ENCODE measurements around the gene SDR42E2.
"Not testable (repeated sequence)": the region's sequence is repeated elsewhere in the genome, so short reads cannot be mapped to it uniquely, and the experiment has no call there.

Gene SDR42E2

DNA sequence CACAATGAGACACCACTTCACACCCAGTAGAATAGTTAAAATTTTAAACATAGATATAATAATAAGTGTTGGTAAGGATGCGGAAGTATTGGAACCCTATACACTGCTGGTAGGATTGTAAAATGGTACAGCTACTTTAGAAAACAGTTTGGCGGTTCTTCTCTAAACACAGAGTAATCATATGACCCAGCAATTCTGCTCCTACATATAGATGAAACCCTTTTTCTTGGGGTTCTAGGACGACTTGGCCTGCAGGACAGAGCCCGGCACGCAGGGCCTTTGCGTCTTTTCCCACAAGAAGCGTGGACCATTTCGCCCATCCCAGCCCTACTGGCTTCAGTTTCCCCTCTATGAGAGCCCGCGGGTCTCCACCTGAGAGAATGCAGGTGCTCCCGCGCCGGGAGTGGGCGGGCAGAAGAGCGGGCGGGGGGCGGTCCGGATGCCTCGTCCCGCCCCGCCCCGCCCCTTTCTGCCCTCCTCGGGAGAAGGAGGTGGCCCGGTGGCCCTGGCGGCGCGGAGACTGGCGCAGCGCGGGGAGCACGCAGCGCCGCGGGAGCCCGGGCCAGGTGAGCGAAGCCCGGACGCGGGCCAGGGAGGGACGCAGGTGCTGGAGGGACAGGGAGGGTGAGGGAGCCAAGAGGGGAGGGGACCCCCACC lies at the start of gene SDR42E2:
Gene SDR42E2, plus strand, starts transcription at position 508 of the 657 bp plus-strand sequence. CDS start 3,077 bp downstream, outside the sequence.
- peak; percentile 46 for DNase-seq

DNA sequence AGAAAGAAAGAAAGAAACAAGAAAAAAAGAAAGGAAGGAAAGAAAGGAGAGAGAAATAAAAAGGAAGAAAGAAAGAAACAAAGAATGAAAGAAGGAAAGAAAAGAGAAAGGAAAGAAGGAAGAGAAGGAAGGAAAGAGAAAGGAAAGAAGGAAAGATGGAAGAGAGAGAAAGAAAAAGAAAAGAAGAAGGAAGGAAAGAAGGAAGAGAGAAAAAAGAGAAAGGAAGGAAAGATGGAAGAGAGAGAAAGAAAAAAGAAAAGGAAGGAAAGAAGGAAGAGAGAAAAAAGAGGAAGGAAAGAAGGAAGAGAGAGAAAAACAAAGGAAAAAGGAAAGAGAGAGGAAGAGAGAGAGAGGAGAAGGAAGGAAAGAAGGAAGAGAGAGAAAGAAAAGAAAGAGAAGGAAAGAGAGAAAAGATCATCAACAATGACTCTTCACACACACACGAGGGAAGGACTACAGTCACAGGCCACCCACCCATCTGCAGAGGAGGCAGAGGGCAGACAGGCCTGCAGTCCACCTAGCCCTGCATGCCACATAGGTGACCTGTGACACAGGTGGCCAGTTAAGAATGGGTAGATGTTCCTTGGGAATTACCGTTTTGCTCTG lies 46.1 kb upstream of the SDR42E2 start:
- no peak for DNase-seq

DNA sequence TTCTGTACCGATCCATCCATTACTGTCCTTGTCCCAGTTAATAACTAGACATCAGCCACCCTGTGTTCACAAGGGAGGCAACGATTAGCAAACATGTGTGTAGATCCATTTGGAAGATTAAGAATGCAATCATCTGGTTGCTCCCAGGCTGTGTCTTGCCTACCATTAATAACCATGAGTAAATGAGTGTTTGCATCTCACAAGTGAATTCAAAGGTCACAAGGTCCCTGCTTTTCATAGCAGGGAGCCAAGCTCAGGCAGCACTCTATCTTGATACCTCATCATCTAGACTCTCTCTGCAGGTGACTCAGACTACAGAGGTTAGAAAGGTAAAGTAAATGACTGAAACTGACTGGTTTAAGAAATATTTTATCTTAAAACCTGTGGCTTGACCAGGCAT lies 44.7 kb upstream of the SDR42E2 start:
- no peak for DNase-seq

DNA sequence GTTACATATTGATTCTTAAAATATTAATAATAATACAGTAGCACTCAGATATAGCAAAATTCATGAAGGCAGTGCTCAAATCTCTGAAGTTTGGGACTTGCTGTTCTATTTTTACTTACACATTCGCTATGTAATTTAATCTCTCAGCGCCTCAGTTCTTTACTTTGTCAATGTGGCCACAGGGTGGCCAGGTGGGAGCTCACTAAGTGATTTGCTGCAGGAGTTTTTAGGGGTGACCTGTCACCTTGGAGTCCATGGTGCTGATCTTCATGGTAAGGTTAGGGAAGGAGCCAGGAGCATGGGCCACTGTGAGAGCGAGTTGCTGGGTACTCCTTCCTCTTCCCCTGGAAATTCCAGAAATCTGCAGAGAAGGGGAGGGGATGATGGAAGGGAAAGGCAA lies 41.9 kb upstream of the SDR42E2 start:
- no peak for DNase-seq

DNA sequence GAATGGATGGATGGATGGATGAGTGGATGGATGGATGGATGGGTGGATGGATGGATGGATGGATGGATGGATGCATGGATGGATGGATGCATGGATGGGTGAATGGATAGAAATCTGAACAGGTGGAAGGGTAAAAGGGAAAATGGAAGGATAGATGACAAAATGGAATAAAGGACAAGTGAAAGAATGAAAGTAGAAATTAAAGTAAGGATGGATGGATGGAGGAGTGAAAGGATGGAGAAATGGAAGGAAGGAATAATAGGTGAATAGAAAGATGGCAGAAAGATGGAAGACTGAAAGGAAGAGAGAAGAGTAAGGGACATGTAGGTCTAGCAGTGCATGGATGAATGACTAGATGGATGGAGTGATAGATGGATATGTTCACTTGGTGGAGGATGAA lies 40.1 kb upstream of the SDR42E2 start:
- no peak for DNase-seq

DNA sequence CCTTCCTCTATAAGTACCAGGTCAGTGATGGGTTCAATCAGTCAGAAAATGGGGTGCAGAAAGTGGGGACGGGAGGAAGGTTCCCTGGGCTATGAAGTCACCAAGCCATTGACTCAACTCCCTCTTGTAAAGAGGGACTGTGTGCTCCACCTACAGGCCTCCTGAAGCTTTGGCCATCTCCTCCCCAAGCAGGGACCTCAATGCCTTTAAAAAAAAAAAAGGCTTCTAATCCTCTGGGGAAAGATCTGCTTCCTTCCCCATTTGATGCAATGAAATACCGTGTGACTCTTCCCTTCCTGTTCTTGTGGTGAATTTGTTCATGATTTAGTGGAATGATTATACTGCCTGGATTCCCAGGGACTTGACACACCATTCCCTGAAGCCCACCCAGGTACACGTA lies 39.2 kb upstream of the SDR42E2 start:
- no peak for DNase-seq

DNA sequence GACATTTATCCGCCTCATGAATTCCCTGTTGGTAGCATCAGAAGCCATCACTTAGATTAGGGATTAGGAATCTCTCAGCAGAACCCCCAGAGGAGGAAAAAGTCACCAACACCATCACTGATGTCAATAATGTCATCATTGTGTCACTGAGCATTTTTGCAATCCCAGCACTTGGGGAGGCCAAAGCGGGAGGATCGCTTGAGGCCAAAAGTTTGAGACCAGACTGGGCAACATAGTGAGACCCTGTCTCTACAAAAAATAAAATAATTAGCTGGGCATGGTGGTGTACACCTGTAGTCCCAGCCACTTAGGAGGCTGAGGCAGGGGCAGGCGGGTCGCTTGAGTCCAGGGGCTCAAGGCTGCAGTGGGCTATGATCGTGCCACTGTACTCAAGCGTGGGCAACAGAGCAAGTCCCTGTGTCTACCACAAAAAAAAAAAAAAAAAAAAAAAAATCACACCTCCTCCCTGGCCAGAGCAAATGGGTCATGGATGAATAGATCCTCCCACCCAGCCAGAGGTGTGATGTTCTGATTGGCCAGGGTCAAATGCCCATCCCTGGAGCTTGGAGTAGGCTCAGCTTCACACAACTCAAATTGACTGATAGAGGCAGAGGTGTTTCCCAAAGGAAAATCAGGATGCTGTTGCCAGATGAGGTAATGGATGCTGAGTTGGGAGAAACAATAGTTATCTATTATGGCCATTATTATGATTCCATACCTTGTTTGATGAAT lies 38.4 kb upstream of the SDR42E2 start:
- DNase-seq, result no peak

DNA sequence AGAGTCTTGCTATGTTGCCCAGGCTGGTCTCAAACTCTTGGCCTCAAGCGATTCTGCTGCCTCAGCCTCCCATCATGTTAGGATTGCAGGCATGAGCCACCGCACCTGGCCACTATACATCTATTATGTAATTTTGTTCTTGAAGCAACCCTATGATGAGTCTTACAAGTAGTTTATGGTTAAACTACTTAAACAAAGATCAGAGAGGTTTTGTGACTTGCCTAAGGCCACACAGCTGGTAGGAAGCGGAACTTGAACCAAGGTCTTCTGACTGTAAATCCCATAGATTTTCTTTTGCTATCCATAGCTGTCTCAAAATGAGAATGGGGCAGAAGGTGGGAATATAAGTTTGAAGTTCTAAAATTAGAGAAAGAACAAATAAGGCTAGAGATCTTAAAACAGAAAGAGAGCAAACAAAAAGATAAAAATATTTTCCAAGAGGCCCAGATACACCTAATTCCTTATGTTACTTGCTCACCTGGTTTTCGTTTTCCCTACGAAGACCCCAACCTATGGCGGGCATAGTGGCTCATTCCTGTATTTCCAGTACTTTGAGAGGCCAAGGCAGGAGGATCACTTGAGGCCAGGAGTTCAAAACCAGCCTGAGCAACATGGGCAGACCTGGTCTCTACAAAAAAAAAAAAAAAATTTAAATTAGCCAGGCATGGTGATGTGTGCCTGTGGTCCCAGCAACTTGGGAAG lies 37.6 kb upstream of the SDR42E2 start:
- no peak for DNase-seq

DNA sequence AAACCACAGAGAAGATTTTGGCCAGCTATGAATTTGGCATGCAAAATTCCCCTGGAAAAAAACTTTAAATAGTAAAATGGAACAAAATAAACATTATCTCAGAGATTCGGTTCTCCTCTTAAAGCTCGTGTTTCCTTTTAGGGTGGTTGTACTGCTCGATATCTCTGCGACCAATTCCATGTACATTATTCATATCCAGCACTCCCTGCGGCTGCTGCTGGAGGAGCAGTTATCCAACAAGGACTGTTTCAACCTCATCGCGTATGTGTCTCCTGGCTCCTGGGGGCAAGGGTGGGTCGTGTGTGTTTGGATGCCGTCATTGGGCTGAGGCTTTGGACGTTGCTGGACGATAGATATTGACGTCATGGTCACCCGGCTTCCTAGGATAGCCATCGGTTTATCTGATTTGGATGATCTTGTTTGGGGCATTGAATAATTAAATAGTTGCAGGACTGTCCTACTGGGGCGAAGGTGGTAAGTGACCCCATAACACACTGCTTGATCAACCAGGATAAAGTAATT lies 36.2 kb upstream of the SDR42E2 start:
- no peak for DNase-seq

DNA sequence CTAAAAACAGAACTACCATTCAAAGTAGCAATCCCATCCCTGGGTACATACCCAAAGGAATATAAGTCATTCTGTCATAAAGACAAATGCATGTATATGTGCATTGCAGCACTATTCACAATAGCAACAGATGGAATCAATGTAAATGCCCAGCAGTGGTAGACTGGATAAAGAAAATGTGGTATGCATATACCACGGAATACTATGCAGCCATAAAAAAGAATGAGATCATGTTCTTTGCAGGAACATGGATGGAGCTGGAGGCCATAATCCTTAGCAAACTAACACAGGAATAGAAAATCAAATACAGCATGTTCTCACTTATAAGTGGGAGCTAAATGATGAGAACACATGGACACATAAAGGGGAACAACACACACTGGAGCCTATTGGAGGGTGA lies 33.8 kb upstream of the SDR42E2 start:
- not testable (repeated sequence) for DNase-seq

DNA sequence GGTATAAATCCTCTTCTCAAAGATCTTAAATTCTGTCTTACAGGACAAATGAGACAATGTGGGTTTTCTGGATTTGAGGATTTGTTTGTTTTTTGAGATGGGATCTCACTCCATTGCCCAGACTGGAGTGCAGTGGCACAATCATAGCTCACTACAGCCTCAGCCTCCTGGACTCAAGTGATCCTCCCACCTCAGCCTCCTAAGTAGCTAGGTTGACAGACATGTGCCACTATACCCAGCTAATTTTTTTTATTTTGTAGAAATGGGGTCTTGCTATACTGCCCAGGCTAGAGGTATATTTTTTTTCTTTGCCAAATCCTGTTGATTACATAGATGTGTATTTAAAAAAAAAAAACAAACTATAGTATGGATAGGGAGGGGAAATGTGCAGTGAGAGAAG lies 31.8 kb upstream of the SDR42E2 start:
- DNase-seq, result no peak

DNA sequence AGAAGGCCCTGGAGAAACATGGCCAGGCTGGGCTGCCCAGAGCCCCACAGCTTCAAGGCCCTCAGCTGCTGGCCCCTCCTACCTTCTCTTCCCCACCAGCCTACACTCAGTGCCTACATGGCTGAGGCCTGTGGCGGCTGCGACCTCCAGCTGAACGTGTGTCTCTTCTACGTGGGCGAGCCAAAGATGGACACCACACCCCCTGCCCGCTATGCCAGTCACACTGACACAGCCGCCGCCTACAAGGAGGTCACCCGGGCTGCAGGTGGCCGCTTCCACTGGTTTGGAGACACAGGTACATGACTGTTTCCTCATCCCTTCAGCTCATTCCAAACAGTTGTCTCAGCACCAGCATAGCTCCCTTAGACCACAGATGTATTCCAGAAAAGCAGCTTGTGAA lies 29.5 kb upstream of the SDR42E2 start:
- DNase-seq, result no peak

DNA sequence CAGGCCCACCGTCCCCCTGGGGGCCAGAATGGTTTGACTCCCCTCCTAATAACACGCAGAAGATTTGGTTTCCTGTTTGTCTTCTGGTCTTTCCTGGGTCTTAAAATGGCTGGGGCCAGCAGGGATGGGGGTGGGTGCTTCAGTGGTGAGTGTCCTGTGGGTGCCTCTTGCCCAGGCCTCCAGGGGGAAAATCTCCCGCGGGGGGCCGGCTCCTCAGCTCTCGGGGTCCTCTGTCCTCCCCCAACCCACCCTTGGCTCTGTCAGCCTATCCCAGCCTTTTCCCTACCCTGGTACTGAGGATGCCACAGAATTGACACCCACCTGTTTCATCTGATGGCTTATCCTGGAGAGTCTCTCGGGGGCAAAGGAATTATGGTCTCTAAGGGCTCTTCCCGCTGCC lies 23.8 kb upstream of the SDR42E2 start:
- DNase-seq, result no peak

DNA sequence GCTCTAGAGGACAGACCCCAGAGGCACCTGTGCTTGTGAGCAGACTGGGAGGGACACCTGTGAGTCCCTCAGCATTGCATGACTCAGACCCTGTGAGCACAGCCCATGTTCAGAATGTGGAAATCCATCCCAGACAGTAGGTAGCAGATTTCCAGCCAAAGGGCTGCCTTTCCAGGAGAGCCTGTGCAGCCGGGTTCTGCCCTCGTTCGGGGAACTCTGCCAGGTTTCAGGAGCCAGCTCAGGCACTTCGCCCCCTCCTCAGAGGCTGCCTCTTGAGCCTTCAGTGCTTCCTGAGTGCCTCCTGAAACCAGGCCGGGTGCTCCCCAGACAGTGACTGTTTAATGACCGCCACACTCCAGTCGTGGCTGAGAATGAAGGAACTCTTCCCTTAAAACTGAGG lies 23.3 kb upstream of the SDR42E2 start:
- no peak for DNase-seq

DNA sequence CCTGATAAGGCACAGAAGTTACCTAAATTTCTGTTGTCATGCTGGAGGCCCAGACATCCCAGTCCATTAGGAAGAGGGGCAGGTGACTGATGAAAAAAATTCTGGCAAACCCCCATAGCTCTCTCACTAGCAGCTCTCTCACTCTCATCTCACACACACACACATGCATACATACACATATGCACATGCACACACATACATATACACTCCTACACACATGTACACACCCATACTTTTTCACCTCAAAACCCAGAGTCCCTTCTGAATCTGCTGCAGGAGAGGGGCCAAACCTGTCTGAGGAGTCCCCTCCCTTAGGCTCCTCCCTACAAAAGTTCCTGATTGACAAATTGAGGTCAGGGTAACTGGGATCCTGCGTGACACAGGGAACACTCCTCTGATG lies 22.6 kb upstream of the SDR42E2 start:
- DNase-seq, result no peak

DNA sequence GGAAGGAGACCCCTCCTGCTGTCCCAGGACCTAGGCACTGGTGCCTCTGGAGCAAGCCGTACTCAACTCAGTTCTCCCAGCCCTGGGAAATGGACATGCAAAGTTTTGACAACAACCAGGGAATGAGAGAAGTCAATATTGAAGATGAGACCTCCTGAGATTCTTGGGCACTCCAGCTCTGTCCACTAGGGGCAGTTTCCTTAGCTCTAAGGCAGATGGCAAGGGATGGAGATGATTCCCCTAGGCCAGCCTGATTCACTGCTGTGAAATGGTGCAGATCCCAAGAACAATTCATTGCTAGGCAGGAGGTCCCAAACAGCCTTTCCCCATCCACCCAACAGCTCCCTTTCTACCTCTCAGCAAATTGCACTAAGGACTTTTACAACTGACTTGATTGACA lies 20.5 kb upstream of the SDR42E2 start:
- DNase-seq, result no peak

DNA sequence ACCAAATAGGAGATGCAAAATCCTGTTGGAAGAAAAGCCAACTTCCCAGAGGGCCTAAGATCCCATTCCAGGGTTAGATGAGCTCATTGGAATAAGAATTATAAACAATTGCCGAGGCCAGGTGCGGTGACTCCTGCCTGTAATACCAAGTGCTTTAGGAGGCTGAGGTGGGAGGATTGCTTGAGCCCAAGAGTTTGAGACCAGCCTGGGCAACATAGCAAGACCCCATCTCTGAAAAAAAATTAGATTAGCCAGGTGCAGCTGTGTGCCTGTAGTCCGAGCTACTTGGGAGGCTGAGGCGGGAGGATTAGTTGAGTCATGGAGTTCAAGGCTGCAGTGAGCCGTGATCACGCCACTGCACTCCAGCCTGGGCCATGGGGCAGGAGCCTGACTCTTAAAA lies 17.8 kb upstream of the SDR42E2 start:
- no peak for DNase-seq

DNA sequence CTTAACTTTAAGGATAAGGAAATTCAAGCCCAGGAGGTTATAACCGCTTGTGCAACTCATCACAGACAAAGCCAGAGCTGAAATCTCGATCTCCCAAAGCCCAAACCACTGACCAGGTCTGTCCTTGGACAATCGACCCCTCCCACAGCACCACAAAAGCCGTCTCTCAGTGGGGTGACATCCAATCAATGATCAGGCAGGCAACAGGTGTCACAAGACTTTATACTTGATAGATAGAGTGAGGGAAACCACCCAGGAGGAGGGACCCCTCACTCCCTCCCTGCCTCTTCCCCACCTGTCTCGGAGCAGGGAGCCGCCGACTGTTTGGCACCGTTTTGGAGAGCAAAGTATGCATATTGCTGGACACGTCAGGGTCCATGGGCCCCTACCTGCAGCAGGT lies 14.5 kb upstream of the SDR42E2 start:
- no peak for DNase-seq

DNA sequence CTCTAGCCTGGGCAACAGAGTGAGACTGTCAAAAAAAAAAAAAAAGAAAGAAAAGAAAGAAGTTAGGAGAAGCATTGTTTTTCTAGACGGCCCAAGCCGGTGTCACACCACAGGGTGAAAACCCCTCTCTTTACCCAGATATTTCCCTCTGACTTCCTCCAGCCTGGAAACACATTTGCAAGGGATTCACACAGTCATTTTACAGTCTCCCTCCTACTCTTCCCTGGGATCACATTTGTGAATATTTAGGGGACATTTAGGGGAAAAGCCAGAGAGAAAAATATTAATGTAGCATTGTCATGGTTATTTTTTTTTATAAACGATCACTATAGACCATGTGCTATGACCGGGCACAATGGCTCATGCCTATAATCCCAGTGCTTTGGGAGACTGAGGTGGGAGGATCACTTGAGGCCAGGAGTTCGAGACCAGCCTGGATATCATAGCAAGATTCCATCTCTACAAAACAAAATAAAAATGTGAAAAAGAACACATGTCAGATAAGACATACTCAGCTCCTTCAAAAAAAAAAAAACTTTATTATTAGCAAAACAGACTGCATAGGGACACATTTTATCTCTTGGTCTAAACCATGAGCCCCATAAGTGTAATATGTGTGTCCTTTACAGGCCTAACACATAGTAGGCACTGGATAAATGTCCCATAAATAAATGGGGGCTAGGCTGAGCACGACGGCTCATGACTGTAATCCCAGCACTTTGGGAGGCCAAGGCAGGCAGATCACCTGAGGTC lies 10.9 kb upstream of the SDR42E2 start:
- no peak for DNase-seq

DNA sequence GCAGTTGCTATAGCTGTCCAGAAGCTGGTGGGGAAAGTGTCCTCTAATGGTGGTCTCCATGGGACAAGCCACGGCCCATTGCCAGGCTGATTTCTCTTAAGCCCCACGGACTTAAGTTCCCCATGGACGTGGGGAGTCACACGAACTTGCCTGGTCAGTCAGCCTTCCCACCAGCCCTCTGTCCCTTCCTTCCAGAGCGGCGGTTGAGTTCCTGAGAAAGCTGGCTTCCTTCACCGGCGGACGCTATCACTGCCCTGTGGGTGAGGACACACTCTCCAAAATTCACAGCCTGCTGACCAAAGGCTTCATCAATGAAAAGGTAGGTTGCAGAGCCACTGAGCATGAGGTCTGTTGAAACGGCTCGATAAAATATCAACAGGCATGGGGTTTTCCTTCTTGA lies 10.0 kb upstream of the SDR42E2 start:
- no peak for DNase-seq

DNA sequence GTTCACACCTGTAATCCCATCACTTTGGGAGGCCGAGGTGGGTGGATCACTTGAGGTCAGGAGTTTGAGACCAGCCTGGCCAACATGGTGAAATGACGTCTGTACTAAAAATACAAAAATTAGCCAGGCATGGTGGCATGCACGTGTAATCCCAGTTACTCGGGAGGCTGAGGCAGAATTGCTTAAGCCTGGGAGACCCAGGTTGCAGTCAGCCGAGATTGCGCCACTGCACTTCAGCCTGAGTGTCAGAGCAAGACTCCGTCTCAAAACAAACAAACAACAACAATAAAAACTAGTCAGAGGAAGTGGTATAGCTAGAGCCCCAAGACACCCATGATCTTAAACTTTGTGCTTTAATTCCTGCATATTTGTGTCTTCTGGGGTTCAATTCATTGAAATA lies 9.2 kb upstream of the SDR42E2 start:
- DNase-seq, result not testable (repeated sequence)

DNA sequence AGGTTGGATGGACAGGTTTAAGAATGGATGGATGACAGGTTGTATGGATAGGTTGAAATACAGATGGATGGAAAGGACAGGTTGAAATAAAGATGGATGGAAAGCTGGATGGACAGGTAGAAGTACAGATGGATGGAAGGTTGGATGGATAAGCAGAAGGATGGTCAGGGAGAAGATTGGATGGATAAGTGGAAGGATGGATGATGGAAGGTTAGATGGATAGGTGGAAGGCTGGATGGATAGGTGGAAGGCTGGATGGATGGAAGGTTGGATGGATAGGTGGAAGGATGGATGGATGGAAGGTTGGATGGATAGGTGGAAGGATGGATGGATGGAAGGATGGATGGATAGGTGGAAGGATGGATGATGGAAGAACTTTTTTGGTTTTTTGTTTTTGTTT lies 905 bp upstream of the SDR42E2 start:
- no peak for DNase-seq

DNA sequence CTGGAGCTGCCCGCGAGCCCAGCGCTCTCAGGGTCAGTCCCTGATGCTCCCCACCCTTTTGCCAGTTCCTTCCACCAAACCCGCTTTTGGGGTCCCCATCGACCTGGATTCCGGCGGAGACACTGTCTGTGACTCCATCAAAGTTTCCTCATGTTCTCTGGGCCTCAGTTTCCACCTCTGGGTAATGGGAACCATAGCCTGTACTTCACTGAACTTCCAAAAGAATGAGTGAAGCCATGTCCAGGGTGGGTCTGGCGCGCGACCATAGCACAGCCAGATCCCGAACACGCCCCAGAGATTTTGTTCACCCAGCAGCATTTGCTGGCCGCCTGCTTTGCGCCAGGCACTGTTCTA lies 327 bp downstream of the SDR42E2 start:
- DNase-seq, result no peak
